IPS-15b (cell line): ENCODE measurements around the gene PPP2R1B.

Source experiments
- H3K27me3 ChIP-seq: one replicate; pipeline ENCODE4 v1.6.1; 2013; ENCODE audit warnings: low read length; ENCODE audit not compliant: control insufficient read depth, insufficient read depth
- H3K36me3 ChIP-seq: one replicate; pipeline ENCODE4 v1.6.1; 2013; ENCODE audit warnings: low read length; ENCODE audit not compliant: control insufficient read depth, insufficient read depth
- H3K4me1 ChIP-seq: one replicate; pipeline ENCODE4 v1.6.1; 2013; ENCODE audit warnings: mild to moderate bottlenecking, low read length; ENCODE audit not compliant: control insufficient read depth, insufficient read depth
- H3K4me3 ChIP-seq: one replicate; pipeline ENCODE4 v1.5.1; 2013; ENCODE audit warnings: low read depth, low read length
- H3K9ac ChIP-seq: one replicate; pipeline ENCODE4 v1.6.1; 2013; ENCODE audit warnings: low read depth, mild to moderate bottlenecking, low read length
- H3K9me3 ChIP-seq: one replicate; pipeline ENCODE4 v1.6.1; 2013; ENCODE audit warnings: mild to moderate bottlenecking, low read length; ENCODE audit not compliant: control insufficient read depth, insufficient read depth

Gene PPP2R1B

DNA sequence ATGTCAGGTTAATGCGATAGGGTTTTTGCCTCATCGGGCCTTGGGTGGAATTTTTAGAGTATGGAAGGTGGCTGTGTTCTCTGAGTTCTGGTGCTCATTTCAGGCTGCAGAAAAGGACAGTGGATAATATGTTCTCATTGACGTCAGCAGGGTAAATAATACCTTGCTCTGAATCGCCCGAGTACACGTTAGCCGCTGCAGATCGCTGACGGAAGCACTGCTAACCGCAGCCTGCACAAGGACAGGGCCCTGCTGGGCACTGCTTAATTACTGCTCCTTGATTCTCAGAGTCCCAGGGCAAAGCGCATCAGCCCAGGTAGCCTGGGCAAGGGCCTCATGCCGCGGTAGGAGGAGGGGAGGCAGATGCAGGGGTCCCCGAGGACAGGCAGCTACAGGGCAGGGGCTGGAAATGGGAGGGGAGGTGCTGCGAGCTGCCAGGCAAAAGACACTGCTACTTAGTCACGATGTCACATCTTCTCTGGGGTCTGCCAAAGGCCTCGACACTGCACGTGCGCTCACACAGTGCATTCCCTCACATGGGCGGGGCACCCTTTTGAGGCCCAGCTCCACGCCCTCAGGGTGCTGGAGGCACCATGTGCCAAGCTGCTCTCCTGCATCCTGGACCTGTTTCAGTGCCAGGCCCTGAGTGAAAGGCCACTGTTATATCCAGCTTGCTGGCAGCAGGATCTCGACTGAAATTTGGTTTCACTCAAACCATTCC is 35.2 kb downstream of the PPP2R1B start:
- Histone ChIP-seq H3K36me3 (peaks cover 7% of the 10 kb centered on the region), H3K9ac (no peak overlapping the region), H3K9me3 (no peaks in the 10 kb centered on the region), H3K27me3 (no peaks in the 10 kb centered on the region), H3K4me3 (no peak overlapping the region), H3K4me1 (no peaks in the 10 kb centered on the region)

DNA sequence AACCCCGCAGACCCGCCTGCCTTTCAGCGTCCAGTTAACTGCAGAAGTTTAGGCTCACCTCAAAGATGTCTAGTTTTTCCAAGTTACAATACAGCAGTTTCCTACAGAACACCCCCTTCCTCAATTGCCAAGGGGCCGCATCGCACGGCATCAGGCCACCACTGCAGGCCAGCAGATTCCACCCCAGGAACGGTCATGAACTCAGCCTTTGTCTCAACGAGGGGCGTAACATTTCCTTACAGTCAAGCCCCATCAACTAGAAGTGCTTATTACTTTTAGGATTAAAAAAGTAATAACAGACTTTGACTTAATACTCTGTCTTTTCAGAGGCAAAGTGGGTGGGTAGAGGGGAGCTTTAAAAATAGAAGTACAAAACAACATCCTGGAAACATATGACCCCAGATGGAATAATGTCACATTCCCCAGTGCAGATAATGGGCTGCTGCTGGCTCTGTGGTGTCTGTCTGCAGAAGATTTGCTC is 36.3 kb downstream of the PPP2R1B start:
- no peaks in the 10 kb centered on the region for H3K27me3 ChIP-seq
- H3K9me3 ChIP-seq, result no peaks in the 10 kb centered on the region
- H3K4me1 ChIP-seq, result no peaks in the 10 kb centered on the region
- H3K9ac ChIP-seq, result no peak overlapping the region
- peaks cover 8% of the 10 kb centered on the region for H3K36me3 ChIP-seq
- H3K4me3 ChIP-seq, result no peak overlapping the region

DNA sequence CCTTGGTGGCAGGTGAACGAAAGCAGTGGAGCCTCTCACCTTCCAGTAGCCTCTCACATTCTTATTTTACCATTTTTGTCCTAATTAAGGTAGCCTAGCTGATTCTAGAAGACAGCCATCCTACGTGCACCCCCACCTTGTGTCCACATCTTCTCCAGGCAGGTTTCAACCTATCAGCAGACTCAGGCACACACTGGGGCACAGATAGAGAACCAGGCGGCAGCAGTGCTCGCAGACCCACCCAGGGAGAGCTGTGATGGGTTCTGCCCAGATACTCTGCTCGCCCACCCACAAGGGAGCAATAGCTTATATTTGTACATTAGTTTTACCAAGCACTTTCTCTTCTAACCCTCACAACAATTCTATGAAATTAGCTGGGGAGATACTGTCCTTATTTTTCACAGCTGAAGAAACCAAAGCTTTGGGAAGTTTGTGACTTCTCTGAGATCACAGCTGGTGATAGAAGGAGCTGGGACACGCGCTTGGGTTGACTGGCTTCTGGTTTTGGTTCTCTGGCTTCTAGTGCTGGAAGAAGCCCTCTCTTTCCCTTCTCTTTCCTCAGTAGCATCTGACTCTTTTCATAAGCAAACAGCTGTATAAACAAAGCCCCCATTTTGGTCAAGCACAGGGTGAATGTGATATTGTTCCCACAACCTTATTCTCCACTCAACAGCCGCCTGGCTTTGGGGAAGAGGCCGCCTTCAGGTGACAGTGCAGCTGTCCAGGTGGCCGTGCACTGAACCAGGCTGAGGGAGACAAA is 36.9 kb downstream of the PPP2R1B start:
- no peak overlapping the region for H3K9ac ChIP-seq
- no peaks in the 10 kb centered on the region for H3K27me3 ChIP-seq
- no peaks in the 10 kb centered on the region for H3K9me3 ChIP-seq
- H3K36me3 ChIP-seq, result peaks cover 12% of the 10 kb centered on the region
- H3K4me3 ChIP-seq, result no peak overlapping the region
- H3K4me1 ChIP-seq, result no peaks in the 10 kb centered on the region

DNA sequence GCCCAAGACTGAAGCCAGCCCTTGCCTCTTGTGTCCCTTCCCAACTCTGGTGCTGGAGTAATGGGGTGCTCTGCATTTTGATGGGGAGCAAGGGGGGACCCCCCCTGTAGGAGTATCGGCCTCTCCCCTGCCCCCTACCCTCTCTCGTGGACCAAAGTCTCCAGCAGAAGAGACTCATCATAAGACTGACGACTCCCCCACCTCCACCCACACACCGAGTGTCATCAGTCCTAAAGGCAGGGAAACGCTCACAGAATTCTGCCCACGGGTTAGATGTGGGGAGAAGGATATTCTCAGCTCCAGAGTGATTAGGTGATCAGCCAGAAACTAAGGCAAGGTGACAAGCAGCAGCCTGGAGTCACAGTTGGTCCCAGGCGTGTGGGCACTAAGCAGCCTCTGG is 38.8 kb downstream of the PPP2R1B start:
- peaks cover 14% of the 10 kb centered on the region for H3K36me3 ChIP-seq
- no peaks in the 10 kb centered on the region for H3K9me3 ChIP-seq
- H3K27me3 ChIP-seq, result no peaks in the 10 kb centered on the region
- H3K9ac ChIP-seq, result no peak overlapping the region
- H3K4me1 ChIP-seq, result peaks cover 2% of the 10 kb centered on the region
- H3K4me3 ChIP-seq, result no peak overlapping the region

DNA sequence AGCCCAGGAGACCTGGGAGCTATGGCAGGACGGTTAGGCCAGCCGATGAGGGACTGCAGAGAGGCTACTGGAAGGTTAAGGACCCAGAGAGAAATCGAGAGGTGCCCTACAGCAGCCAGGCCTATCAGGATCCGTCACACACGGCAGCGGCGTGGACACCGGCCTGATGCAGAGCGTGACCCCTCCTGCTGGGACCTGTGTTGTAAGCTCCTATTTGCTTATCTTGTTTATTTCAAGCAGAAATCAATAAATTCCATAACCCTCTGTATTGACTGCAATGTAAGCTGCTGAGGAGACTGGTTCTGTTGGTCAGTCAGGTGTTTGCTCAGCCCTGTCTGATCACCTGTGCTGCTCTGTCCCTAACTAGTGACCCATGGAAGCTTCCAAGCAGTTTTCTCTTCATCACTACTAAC is 39.9 kb downstream of the PPP2R1B start:
- peaks cover 22% of the 10 kb centered on the region for H3K36me3 ChIP-seq
- H3K4me3 ChIP-seq, result no peak overlapping the region
- no peaks in the 10 kb centered on the region for H3K9me3 ChIP-seq
- H3K4me1 ChIP-seq, result peaks cover 2% of the 10 kb centered on the region
- no peak overlapping the region for H3K9ac ChIP-seq
- H3K27me3 ChIP-seq, result no peaks in the 10 kb centered on the region

DNA sequence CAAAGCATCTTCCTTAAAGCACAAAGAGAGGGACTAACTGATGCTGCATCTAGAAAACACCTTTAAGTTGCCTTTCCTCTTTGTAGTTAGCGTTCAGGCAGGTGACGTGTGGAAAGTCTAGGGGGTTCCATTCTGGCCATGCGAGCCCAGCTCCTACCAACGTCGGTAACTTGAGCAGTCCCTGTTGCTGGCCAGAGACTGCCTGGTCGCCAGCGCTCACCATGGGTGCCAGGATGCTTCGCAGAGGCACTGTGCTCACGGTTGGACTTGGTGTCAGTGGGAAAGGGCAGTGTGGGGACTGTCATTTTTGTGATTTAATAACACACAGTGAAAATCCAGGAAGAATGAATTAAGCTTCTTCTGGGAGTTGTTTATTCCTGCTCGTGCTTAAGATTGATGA is 40.6 kb downstream of the PPP2R1B start:
- H3K4me3 ChIP-seq, result no peak overlapping the region
- H3K9ac ChIP-seq, result no peak overlapping the region
- peaks cover 22% of the 10 kb centered on the region for H3K36me3 ChIP-seq
- H3K9me3 ChIP-seq, result no peaks in the 10 kb centered on the region
- H3K4me1 ChIP-seq, result peaks cover 2% of the 10 kb centered on the region
- no peaks in the 10 kb centered on the region for H3K27me3 ChIP-seq

DNA sequence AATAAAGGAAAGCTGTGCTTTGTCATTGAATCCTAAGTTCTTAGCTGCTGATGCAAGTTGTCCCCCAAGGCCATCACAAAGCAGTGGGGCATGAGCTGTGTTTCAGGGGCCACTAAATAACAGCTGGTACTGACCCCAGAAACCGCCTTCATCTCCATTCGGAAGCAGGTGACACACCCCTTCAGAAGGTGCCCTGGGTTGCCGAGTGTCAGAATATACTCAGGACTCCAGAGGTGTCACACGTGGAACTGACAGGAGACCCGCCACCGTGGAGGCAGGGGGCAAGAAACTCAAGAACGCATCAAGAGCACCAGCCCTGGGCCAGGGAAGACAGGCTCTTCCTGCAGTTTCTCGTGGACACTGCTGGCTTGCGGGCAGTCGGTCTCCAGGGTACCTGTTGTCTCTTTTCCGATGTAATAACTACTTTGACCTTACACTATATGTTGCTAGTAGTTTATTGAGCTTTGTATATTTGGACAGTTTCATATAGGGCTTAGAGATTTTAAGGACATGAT is 41.5 kb downstream of the PPP2R1B start:
- H3K9me3 ChIP-seq, result no peaks in the 10 kb centered on the region
- H3K4me1 ChIP-seq, result peaks cover 2% of the 10 kb centered on the region
- no peak overlapping the region for H3K9ac ChIP-seq
- H3K4me3 ChIP-seq, result no peak overlapping the region
- H3K27me3 ChIP-seq, result no peaks in the 10 kb centered on the region
- peaks cover 24% of the 10 kb centered on the region for H3K36me3 ChIP-seq

DNA sequence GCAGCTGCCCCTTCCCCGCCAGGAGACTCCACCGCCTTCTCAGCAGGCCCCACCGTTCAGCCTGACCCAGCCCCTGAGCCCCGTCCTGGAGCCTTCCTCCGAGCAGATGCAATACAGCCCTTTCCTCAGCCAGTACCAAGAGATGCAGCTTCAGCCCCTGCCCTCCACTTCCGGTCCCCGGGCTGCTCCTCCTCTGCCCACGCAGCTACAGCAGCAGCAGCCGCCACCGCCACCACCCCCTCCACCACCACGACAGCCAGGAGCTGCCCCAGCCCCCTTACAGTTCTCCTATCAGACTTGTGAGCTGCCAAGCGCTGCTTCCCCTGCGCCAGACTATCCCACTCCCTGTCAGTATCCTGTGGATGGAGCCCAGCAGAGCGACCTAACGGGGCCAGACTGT is 42.6 kb downstream of the PPP2R1B start:
- Histone ChIP-seq H3K27me3 (no peaks in the 10 kb centered on the region), H3K4me3 (no peak overlapping the region), H3K36me3 (peaks cover 25% of the 10 kb centered on the region), H3K9me3 (no peaks in the 10 kb centered on the region), H3K9ac (no peak overlapping the region), H3K4me1 (peaks cover 2% of the 10 kb centered on the region)

DNA sequence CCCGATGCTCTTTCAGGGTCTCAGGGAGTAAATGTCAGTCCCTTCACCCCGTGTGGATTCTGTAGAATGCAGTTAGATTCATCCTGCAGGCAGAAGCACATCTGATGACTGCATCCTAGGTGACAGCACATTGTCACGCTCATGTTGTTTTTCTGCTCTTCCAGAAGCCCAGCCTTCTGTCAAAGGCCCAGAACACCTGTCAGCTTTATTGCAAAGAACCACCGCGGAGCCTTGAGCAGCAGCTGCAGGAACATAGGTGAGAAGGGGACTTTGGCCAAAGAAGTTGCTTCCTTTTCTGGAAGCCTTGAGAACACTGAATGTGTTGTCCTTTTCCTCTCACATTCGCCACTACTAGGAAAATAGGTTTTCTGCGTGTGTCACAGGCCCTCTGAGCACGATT is 43.7 kb downstream of the PPP2R1B start:
- no peaks in the 10 kb centered on the region for H3K9me3 ChIP-seq
- H3K4me1 ChIP-seq, result peaks cover 2% of the 10 kb centered on the region
- peaks cover 25% of the 10 kb centered on the region for H3K36me3 ChIP-seq
- no peak overlapping the region for H3K4me3 ChIP-seq
- no peak overlapping the region for H3K9ac ChIP-seq
- no peaks in the 10 kb centered on the region for H3K27me3 ChIP-seq

DNA sequence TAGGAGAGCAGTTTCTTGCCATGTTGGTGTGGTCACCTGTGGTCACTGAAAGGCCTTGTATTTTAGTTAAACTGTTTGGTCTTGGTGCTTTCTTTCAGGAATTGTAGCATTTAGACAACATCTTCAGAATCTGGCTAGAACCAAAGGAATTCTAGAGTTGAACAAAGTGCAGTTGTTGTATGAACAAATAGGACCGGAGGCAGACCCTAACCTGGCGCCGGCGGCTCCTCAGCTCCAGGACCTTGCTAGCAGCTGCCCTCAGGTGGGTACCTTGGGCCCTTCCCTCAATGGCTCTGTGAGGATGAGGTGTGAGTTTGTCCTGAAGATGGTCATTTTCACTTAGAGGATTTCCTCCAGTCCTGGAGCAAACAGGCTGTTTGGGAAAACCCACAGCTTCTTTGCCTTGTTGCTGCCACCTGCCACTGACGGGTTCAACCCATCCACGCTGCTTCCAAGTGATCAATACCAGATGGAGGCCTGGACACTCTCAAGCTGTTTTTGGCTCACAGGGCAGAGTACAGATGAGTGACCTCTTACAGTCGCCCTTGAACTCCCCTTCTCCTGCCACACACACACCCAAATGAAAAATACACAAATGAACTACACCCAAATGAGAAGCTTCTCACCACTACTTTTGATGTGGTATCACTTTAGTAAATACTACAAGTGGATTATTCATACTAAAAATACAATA is 45.2 kb downstream of the PPP2R1B start:
- Histone ChIP-seq H3K27me3 (no peaks in the 10 kb centered on the region), H3K9me3 (no peaks in the 10 kb centered on the region), H3K9ac (no peak overlapping the region), H3K4me1 (peaks cover 2% of the 10 kb centered on the region), H3K4me3 (no peak overlapping the region), H3K36me3 (peaks cover 22% of the 10 kb centered on the region)

DNA sequence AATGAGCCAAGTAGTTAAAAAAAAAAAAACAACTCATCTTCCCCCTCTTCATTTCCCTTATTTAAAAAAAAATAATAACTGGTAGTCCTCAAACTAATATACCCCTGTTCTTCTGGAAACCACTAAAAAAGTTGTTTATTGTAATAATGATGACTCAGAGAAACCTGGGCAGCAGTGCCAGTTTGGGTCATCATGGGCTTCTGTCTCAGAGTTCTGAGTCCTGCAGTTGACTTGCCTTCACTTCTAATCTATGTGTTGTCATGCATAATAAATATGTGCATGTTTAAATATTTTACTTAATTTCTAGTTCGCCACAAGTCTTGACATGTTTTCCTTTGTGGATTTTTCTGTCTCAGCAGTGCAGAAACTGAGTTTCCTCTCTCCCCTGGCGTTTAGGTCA is 46.8 kb downstream of the PPP2R1B start:
- Histone ChIP-seq H3K27me3 (no peaks in the 10 kb centered on the region), H3K4me1 (peaks cover 2% of the 10 kb centered on the region), H3K36me3 (peaks cover 14% of the 10 kb centered on the region), H3K9me3 (no peaks in the 10 kb centered on the region), H3K9ac (no peak overlapping the region), H3K4me3 (no peak overlapping the region)
